GM18951 (cell line): ENCODE measurements around the gene ZNF487.
"Not testable (repeated sequence)": the region's sequence is repeated elsewhere in the genome, so short reads cannot be mapped to it uniquely, and the experiment has no call there.

Experiments used
- POLR2A ChIP-seq: IDR thresholded peaks from 4 replicates; pipeline ENCODE4 v1.6.1; 2011; ENCODE audit warnings: mild to moderate bottlenecking; ENCODE audit not compliant: insufficient read length, insufficient read depth; ENCODE audit errors: extremely low read depth
- in situ Hi-C: fragments of 300-500 bp; cut with MboI; formaldehyde crosslinking; loops from one replicate; pipeline ENCODE4 v1.12.0; 2022; ENCODE audit warnings: low sequenced_read_pairs, mixed read lengths, inconsistent platforms; ENCODE audit not compliant: unreplicated experiment

ZNF487 gene

DNA sequence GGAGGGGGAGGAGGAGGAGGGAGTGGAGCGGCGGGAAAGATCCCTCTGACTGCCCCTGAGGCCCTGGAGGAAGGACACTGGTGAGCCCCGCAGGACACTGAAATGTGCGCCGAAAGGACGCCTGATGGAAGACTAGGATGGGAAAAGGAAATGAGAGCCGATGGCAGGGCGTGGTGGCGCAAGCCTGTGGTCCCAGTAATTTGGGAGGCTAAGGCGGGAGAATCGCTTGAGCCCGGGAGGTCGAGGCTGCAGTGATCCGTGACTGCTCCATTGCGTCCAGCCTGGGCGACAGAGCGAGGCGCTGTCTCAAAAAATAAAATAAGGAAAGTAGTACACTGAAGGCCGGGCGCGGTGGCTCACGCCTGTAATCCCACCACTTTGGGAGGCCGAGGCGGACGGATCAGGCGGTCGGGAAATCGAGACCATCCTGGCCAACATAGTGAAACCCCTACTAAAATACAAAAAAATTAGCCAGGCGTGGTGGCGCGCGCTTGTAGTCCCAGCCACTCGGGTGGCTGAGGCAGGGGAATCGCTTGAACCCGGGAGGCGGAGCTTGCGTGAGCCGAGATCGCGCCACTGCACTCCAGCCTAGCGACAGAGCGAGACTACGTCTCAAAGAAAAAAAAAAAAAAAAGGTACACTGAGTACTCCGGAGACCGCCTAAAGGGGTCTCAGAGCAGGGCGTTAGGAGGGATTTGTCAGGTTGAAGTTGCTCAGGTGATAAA is 27.4 kb upstream of the ZNF487 start:
- in situ Hi-C loops: no loop called here
- peak; percentile 9 for TF ChIP-seq POLR2A

DNA sequence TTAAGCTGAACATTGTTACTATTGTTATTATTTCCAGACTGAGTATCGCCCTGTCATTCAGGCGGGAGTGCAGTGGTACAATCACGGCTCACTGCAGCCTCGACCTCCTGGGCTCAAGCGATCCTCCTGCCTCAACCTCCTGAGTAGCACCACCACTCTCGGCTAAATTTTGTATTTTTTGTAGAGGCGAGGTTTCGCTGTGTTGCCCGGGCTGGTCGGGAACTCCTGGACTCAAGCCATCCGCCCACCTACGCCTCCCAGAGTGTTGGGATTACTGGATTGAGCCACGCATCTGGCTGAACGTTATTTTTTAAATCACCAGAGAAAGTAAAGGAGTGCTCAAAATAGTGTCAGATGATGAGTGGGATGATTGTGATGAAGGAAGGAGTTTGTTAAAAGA is 26.6 kb upstream of the ZNF487 start:
- in situ Hi-C loops: no loop called here
- peak; percentile 2 for TF ChIP-seq POLR2A

- TF ChIP-seq POLR2A: no peak
- in situ Hi-C loops: no loop called here
These were observed 25.4 kb upstream of the ZNF487 start for GRCh38 chr10:43411536-43411935.

DNA sequence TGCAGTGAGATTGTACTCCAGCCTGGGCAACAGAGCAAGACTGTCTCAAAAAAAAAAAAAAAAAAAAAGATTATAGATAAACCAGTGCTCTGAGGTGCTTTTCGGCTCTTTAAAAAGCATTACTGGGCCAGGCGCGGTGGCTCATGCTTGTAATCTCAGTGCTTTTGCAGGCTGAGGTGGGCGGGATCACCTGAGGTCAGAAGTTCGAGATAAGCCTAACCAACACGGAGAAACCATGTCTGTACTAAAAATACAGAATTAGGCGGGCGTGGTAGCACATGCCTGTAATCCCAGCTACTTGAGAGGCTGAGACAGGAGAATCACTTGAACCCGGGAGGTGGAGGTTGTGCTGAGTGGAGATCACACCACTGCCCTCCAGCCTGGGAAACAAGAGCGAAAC is 21.4 kb upstream of the ZNF487 start:
- in situ Hi-C loops: no loop called here
- no peak for TF ChIP-seq POLR2A

DNA sequence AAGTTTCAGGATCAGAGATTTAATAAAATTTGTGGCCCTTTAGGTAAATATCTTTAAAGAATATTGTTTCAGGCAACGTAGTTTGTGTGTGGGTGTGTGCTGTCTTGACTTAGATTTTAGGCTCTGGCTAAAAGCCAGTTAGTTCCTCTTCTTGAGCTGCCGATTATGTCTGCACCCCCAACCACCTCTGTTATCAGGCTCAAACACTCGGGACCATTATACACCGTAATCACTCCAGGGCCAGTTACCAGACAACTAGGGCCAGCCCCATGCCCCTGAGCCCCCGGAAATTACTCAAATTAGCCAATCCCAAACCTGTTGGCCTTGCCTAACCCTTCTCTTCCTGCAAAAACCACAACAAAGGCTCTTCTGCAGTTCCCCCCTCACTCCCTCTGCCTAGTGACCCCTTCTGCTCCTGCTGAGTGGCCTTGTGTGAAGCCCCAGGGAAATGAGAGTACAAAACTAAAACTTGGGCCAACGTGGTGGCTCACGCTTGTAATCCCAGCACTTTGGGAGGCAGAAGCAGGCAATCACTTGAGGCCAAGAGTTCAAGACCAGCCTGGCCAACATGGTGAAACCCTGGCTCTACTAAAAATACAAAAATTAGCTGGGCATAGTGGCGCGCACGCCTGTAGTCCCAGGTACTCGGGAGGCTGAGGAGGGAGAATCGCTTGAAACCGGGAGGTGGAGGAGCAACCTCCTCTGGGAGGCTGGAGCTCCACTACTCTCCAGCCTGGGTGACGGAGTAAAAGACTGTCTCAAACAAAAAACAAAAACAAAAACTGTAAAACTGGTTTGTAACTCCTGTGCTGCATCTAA is 18.8 kb upstream of the ZNF487 start:
- peak; percentile 11 for TF ChIP-seq POLR2A
- in situ Hi-C loops: no loop called here

DNA sequence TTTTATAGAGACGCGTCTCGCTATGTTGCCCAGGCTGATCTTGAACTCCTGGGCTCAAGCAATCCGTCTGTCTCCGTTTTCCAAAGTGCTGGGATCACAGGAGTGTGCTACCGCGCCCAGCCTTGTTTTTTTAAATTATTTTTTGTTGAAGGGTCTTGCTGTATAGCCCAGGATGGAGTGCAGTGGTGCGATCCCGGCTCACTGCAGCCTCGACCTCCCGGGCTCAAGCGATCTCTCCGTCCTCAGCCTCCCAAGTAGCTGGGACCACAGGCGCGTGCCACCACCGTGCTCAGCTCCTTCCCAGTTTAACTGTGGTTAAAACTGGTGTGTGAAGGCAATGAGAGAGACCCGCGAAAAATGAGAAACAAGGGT is 16.9 kb upstream of the ZNF487 start:
- in situ Hi-C loops: no loop called here
- no peak for TF ChIP-seq POLR2A

- in situ Hi-C loops: no loop called here
- TF ChIP-seq POLR2A: peak; percentile 83
These were observed 16.3 kb upstream of the ZNF487 start for GRCh38 chr10:43420369-43421200.

- in situ Hi-C loops: no loop called here
- TF ChIP-seq POLR2A: no peak
These were observed 15.8 kb upstream of the ZNF487 start for GRCh38 chr10:43421201-43421507.

- TF ChIP-seq POLR2A: no peak
- in situ Hi-C loops: no loop called here
These were observed 15.4 kb upstream of the ZNF487 start for GRCh38 chr10:43421519-43421918.

DNA sequence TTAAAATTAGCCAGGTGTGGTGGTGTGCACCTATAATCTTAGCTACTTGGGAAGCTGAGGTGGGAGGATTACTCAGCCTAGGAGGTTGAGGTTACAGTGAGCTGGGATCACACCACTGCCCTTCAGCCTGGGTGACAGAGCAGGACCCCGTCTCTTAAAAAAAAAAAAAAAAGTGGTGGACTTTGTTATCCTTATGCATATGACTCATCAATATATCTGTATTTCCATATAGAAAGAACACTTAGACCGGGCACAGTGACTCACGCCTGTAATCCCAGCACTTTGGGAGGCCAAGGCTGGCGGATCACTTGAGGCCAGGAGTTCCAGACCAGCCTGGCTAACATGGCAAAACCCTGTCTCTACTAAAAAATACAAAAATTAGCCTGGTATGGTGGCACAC is 15.0 kb upstream of the ZNF487 start:
- in situ Hi-C loops: not testable (repeated sequence)

DNA sequence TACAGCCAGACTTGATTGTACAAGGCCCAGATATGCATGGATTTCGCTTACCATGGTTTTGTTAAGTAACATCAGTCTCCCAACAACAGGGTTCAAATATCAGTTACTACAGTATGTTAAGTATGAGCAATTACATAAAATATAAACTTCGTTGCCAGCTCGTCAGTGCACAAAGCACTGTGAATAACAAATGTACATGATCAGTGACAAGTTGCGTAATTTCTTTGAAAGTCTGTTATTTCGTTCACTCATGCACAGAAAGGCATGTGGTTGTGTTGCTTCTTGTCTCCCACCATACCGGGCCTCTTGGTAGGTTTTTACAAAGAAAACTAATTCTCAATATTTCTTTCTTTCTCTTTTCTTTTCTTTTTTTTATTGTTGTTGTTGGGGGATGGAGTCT is 12.5 kb upstream of the ZNF487 start:
- no peak for TF ChIP-seq POLR2A
- in situ Hi-C loops: no loop called here

DNA sequence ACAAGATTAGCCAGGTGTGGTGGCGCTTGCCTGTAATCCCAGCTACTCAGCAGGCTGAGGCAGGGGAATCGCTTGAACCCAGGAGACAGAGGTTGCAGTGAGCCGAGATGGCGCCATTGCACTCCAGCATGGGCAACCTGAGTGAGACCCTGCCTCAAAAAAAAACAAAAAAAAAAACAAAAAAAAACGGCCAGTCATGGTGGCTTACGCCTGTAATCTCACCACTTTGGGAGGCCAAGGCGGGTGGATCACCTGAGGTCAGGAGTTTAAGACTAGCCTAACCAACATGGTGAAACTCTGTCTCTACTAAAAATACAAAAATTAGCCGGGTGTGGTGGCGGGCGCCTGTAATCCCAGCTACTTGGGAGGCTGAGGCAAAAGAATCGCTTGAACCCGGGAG is 10.4 kb upstream of the ZNF487 start:
- in situ Hi-C loops: not testable (repeated sequence)

GRCh38 chr10:43427166-43427825 is 9.6 kb upstream of the ZNF487 start:
- no peak for TF ChIP-seq POLR2A
- in situ Hi-C loops: no loop called here

DNA sequence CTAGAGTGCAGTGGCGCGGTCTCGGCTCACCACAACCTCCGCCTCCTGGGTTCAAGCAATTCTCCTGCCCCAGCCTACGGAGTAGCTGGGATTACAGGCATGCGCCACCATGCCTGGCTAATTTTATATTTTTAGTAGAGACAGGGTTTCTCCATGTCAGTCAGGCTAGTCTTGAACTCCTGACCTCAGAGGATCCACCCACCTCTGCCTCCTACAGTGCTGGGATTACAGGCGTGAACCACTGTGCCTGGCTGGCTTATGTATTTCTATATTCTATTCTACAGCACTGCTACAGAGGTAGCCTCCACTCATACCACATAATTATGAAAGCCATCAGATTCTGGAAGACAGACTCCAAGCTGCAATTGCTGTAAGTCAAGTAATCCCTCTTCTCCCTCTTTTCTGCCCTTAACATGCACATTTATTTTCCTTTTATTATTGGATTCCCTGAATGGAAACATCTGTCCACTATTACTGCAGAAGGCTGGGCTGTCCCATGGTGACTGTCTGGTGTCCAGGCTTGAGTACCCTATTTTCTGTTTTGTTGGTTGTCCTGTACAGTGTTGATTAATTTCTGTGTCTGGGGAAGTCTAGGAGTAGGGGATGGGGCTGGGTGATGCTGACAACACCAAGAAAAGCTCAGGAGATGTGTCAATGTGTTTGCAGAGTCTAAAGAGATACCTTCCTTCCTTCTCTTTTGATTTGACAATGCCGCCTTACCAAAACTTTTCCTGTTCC is 5.8 kb upstream of the ZNF487 start:
- in situ Hi-C loops: no loop called here
- no peak for TF ChIP-seq POLR2A
